ENCODE data around the gene LRPPRC.

The LRPPRC gene

GRCh38 chr2:43852196-43852730 is 143.5 kb downstream of the LRPPRC start:
- DNase-seq = no peak

GRCh38 chr2:43851011-43851980 is 144.5 kb downstream of the LRPPRC start:
- no peak for DNase-seq

GRCh38 chr2:43848214-43848613 is 147.6 kb downstream of the LRPPRC start:
- no peak for DNase-seq

GRCh38 chr2:43846140-43846793 is 149.5 kb downstream of the LRPPRC start:
- no peak for DNase-seq

GRCh38 chr2:43845181-43845580 is 150.6 kb downstream of the LRPPRC start:
- DNase-seq = no peak

GRCh38 chr2:43842866-43843226 is 152.9 kb downstream of the LRPPRC start:
- DNase-seq = no peak

GRCh38 chr2:43841949-43842865 is 153.6 kb downstream of the LRPPRC start:
- DNase-seq = no peak

- DNase-seq = no peak
Measured at GRCh38 chr2:43840965-43841364, 154.8 kb downstream of the LRPPRC start.

GRCh38 chr2:43839776-43840564 is 155.8 kb downstream of the LRPPRC start:
- DNase-seq = no peak

GRCh38 chr2:43838560-43839267 is 157.1 kb downstream of the LRPPRC start, which contains the start of the genes ABCG5 and ABCG8:
Gene ABCG5 (minus strand): TSS chr2:43838839. CDS start chr2:43838679, 160 bp downstream.
Gene ABCG8 (plus strand): TSS chr2:43838971. CDS start chr2:43839054, 83 bp downstream.
- DNase-seq = no peak

- DNase-seq = no peak
Measured at GRCh38 chr2:43837831-43838559, 157.8 kb downstream of the LRPPRC start.

- no peak for DNase-seq
Measured at GRCh38 chr2:43837033-43837432, 158.8 kb downstream of the LRPPRC start.
